Ramos (cell line): ENCODE measurements around the gene IL4.

Experiments
- in situ Hi-C: fragments of 300-500 bp; cut with MboI; formaldehyde crosslinking; loops from one replicate; pipeline ENCODE4 v1.14.3; 2022; ENCODE audit warnings: low sequenced_read_pairs; ENCODE audit not compliant: unreplicated experiment

Gene IL4

GRCh38 chr5:132657676-132658380, 16.0 kb upstream of the IL4 start, which contains the start of gene IL13:
Gene IL13 (plus strand): TSS chr5:132658173. CDS start chr5:132658187, 14 bp downstream.
- in situ Hi-C loops, result loop anchor here (10.0 kb wide), 1 partner anchor 167 kb away; no protein-coding TSS in a partner anchor

- in situ Hi-C loops, result loop anchor here (10.0 kb wide), 1 partner anchor 166 kb away; no protein-coding TSS in a partner anchor
These were observed 15.1 kb upstream of the IL4 start for GRCh38 chr5:132658381-132659302.

DNA sequence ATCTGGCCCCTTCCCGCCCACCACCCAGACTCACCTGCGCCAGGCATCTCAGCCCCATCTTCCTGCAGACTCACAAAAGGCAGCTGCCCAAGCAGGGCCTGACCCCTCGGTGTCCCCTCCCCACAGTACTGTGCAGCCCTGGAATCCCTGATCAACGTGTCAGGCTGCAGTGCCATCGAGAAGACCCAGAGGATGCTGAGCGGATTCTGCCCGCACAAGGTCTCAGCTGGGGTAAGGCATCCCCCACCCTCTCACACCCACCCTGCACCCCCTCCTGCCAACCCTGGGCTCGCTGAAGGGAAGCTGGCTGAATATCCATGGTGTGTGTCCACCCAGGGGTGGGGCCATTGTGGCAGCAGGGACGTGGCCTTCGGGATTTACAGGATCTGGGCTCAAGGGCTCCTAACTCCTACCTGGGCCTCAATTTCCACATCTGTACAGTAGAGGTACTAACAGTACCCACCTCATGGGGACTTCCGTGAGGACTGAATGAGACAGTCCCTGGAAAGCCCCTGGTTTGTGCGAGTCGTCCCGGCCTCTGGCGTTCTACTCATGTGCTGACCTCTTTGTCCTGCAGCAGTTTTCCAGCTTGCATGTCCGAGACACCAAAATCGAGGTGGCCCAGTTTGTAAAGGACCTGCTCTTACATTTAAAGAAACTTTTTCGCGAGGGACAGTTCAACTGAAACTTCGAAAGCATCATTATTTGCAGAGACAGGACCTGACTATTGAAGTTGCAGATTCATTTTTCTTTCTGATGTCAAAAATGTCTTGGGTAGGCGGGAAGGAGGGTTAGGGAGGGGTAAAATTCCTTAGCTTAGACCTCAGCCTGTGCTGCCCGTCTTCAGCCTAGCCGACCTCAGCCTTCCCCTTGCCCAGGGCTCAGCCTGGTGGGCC, 13.9 kb upstream of the IL4 start:
- in situ Hi-C loops, result loop anchor here (10.0 kb wide), 1 partner anchor 165 kb away; no protein-coding TSS in a partner anchor

DNA sequence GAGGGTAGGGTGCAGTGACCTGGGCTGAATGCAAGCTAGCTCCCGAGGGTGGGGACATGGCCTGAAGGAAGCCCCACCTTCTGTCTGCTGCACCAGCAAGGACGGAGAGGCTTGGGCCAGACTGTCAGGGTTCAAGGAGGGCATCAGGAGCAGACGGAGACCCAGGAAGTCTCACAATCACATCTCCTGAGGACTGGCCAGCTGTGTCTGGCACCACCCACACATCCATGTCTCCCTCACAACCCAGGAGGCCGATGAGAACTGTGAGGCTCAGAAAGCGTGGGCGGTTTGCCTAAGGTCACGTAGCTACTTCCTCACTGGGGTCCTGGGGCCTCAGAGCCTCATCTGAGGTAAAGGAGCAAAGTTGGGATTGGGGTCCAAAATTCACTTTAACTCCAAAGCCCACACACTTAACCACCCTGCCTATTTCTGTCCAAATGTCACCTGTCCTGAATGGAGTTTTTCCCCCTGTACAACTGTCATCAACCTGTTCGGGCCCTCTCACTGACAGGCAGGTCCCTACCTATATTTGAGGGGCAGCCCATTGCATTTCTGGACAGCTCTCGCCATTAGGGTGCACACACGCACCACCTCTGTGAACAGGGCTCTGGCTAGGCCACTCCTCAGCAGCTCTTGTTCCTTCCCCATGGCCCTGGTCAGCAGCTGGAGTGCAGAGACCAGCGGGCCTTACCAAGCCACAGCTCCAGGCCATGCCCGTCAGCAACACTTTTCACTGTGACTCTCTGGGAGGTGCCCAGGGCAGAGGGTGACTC, 12.4 kb upstream of the IL4 start:
- in situ Hi-C loops, result no loop called here

DNA sequence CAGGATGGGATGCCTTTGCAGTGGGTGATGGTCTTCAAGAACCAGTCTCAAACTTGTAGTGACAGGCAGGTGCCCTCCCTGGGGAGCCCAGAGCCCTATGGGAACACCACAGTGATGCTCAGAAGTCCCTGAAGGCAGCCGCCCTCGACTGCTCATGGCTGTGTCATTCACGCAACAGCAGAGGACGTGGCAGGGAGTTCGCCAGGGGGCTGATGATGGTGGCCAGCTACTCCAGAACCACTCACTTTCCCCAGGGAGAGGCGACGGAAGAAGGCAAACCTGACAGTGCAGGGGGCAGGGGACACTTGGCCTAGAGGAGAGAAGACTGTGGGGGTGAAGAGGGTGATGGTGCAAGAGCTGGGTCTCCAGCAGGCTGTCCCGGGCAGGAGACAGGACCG, 11.8 kb upstream of the IL4 start:
- in situ Hi-C loops, result no loop called here

GRCh38 chr5:132662925-132663770, 10.6 kb upstream of the IL4 start:
- in situ Hi-C loops, result no loop called here

GRCh38 chr5:132663771-132664695, 9.8 kb upstream of the IL4 start:
- in situ Hi-C loops, result no loop called here

GRCh38 chr5:132664696-132665209, 9.0 kb upstream of the IL4 start:
- in situ Hi-C loops, result no loop called here

DNA sequence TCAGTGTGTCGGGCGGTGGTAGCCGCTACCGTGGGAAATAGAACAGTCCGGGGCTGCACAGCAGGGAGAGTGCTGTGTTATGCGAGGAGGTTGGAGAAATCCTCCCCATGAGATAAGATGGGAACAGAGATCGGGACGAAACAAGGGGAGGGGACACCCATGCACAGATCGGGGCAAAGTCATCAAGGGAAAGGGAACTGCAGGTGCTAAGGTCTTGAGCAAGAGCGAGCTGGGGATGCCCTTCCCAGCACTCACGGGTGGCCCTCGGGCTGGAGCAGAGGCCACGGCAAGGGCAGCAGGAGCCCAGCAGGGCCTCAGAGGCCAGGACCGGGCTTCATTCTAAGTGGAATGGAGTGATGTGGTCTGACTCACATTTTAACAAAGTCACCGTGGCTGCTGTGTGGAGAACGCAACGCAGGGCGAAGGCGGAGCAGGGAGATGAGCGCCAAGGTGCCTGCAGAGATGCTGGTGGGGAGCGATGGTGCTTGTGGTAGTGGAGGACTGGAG, 8.2 kb upstream of the IL4 start:
- in situ Hi-C loops, result no loop called here

GRCh38 chr5:132666310-132667123, 7.3 kb upstream of the IL4 start:
- in situ Hi-C loops, result no loop called here

- in situ Hi-C loops, result no loop called here
These were observed 6.5 kb upstream of the IL4 start for GRCh38 chr5:132667309-132667708.

DNA sequence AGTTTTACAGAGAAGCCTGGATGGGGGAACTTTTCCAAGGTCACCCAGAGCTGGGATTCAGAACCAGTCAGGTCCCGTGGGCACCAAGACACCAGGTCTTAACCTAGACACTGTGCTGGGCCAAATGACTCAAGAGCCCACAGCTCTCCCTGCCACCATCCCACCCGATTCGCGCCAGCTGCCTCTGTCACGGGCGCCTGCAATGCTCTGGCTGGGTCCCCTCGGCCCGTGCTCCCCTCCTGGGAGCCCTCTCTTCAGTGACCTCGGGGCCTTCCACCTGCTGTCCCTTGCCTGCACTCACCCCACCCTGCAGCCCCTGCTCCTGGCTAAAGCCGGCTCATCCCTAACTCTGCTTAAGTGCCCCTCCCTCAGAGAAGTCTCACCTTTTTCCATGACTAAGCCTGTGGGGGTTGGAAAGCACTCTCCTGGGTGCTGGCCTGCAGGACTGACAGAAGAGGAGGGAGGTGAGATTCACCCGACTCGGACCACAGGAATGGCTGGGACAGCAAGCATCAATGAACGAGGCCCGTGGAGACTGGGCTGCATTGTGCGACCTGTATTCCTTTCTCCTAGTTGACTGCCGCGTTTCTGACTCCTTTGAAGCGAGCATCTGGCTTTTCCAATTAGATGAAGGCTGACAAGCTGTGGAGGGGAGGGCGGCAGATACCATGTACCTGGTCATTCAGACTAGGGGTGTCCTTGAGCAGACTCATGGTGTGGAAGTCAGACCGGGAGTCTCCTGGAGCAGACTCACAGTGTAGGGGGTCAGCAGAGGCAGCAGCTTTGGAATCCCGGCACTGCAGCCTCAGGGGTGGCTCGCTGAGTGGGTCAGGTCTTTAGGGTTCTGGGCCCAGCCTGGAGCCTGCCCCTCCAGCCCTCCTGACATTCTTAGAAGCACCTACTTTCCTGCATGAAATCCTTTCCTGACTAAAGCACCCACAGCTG, 5.8 kb upstream of the IL4 start:
- in situ Hi-C loops, result no loop called here

GRCh38 chr5:132668706-132669454, 4.9 kb upstream of the IL4 start:
- in situ Hi-C loops, result no loop called here

DNA sequence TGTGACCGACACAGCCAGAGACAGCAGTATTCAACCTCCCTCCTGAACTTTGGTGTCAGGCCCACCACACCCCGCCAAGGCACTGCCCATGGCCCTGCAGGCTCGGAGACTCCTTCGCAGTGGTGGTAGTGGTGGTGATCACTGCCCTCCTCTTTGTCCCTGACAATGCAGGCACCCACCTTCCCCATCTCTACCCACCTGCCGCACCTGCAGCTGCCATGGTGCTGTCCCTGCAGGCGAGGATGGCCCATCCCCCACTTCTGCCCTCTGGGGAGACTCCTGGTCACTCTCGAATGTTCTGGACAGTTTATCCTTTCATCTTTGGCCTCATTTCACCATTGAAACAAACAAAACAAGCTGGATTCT, 4.4 kb upstream of the IL4 start:
- in situ Hi-C loops, result no loop called here
